GM19395 (cell line): ENCODE data around the gene NFASC.

Source experiments
- ATAC-seq: cut with Tn5 transposase; IDR thresholded peaks from one replicate; pipeline ENCODE4 v1.9.1; 2021; ENCODE audit warnings: mild to moderate bottlenecking, moderate library complexity; ENCODE audit not compliant: unreplicated experiment

Gene NFASC

GRCh38 chr1:204979306-204979705 is 108.6 kb downstream of the NFASC start:
- ATAC-seq, result no peak

GRCh38 chr1:204979891-204980649 is 109.4 kb downstream of the NFASC start:
- no peak for ATAC-seq

- no peak for ATAC-seq
Observed at GRCh38 chr1:204980840-204981405, 110.3 kb downstream of the NFASC start.

- ATAC-seq, result no peak
Observed at GRCh38 chr1:204983136-204983535, 112.5 kb downstream of the NFASC start.

- no peak for ATAC-seq
Observed at GRCh38 chr1:204983881-204984280, 113.2 kb downstream of the NFASC start.

GRCh38 chr1:204984499-204984898 is 113.8 kb downstream of the NFASC start:
- no peak for ATAC-seq

- ATAC-seq, result no peak
Observed at GRCh38 chr1:204986181-204986580, 115.5 kb downstream of the NFASC start.

- no peak for ATAC-seq
Observed at GRCh38 chr1:204987689-204988088, 117.0 kb downstream of the NFASC start.

GRCh38 chr1:204988196-204988595 is 117.5 kb downstream of the NFASC start:
- no peak for ATAC-seq

GRCh38 chr1:204989266-204990058 is 118.8 kb downstream of the NFASC start:
- ATAC-seq, result no peak

GRCh38 chr1:204990059-204990664 is 119.5 kb downstream of the NFASC start:
- no peak for ATAC-seq

- no peak for ATAC-seq
Observed at GRCh38 chr1:204990721-204991341, 120.2 kb downstream of the NFASC start.

- no peak for ATAC-seq
Observed at GRCh38 chr1:204991342-204991844, 120.7 kb downstream of the NFASC start.

- no peak for ATAC-seq
Observed at GRCh38 chr1:204992201-204992997, 121.7 kb downstream of the NFASC start.

GRCh38 chr1:204992998-204993314 is 122.3 kb downstream of the NFASC start:
- no peak for ATAC-seq

- no peak for ATAC-seq
Observed at GRCh38 chr1:204994086-204994862, 123.6 kb downstream of the NFASC start.

- no peak for ATAC-seq
Observed at GRCh38 chr1:204996981-204997380, 126.3 kb downstream of the NFASC start.

GRCh38 chr1:204997591-204998355 is 127.1 kb downstream of the NFASC start:
- no peak for ATAC-seq

GRCh38 chr1:205001162-205001561 is 130.5 kb downstream of the NFASC start:
- no peak for ATAC-seq
